GM18507 (cell line): Measurements from ENCODE around the gene RETN.
A peak's percentile ranks its signal among the peaks of the same experiment; 100 is the strongest.
"Not testable (repeated sequence)": the region's sequence is repeated elsewhere in the genome, so short reads cannot be mapped to it uniquely, and the experiment has no call there.

Source experiments
- DNase-seq: peaks from one replicate; pipeline ENCODE4 v3.0.0; 2011; ENCODE audit warnings: low read depth; ENCODE audit not compliant: insufficient read length; ENCODE audit errors: extremely low spot score
- FAIRE-seq: peaks from 2 replicates; lab custom pipeline; 2011; peaks lifted over from hg19 to GRCh38; lab: Jason Lieb, UNC

RETN gene

DNA sequence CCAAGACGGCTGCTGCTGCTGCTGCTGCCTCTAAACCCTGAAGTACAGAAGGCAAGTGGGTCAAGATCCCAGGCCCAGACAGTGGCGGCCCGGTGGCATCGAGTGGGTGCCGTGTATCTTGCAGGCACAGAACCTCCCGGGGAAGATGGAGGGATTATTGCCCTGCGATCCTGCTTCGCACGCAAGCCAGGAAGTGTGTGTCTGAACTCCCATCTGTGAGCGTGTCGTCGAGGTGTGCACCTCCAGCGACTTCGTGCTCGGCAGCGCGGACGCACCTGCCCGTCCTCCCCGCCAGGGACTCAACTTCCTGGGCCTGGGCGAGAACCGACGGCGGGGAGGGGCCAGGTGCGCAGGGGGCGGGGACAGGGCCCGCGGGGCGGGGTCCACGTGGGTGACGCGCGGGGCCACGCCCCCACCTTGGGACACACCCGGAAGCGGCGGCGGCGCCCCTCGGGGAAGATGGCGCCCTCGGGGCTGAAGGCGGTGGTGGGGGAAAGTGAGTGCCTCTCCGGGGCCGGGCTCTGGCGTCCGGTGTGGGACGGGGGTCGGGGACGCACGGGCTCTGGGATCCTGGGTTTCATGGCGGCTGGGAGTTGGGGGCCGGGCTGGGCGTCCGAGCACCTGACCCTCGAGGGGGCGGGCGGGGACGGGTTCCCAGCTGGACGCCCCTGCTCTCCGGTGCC, 32.0 kb upstream of the RETN start, which contains the start of gene STXBP2:
STXBP2 (plus strand) TSS at position 420 of the 683 bp plus-strand sequence; CDS start at position 460, 40 bp downstream.
- FAIRE-seq = peak; percentile 96
- DNase-seq = peak; percentile 97

DNA sequence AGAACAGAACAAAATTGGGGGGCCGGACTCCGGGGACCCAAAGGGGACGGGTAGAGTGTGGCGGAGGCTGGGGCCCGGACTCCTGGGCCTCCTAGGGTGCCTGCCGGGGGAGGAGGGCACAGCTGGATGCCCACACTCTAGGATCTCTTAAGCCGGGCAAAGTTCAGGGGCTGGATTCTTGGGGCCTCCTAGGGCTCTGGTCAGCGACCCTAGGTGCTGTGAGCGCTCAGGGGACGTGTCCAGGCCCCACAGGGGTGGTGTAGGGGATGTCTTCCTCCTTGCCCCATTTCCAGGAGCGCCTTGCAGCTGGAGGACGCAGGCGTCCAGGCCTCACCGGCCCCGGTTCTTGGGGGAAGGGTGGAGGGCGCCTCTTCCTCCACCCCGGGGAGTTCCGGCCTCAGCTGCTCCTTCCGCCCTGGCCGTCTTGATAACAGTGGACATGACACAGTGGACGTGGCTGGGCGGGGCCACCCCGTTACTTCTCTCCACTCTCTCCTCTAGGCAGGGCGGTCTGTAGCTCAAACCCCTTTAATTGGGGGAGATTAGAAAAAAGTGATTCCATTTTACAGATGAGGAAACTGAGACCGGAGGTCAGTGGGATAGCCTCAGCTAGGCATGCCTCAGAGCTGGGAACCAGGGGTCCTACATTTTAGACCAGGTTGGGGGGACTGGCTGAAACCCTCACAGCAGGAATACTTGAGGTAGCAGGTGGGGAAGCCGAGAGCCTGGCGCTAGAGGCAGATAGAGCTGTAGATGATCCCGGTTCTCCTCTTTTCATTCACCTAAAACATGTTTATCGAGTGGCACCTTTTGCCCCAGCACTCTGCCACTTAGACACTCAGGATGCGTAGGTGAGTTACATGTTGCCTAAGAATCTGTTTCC, 31.2 kb upstream of the RETN start:
- DNase-seq (no peak), FAIRE-seq (no peak)

DNA sequence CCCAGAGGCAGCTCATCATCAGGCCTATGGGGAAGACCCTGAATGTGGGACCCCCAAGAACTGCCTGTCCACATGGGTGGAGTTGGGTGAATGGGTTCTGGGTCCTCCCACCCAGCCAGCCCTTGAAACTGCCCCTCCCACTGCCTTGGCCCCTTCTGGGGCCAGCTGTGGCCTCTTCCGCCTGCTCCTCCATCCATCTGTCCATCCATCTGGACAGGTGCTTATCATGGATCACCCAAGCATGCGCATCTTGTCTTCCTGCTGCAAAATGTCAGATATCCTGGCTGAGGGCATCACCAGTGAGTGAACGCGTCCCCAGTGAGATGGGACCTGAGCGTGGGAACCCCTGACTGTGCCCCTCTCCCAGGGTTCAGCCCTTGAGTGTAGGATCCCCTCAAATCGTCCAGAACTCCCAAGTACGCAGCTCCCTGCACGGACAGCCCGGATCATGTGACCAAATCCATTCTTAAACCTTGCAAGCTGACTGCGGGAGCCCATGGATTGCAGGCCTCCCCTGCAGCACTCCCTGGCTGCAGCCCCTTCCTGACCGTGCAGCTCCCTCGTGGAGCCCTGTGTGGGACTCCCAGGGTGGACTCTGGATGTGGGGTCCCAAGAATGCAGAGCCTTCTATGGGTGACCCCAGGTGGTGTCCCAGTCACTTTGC, 29.9 kb upstream of the RETN start:
- no peak for DNase-seq
- FAIRE-seq = no peak

GRCh38 chr19:7639863-7640348, 28.9 kb upstream of the RETN start:
- FAIRE-seq (no peak), DNase-seq (no peak)

GRCh38 chr19:7640803-7641202, 28.0 kb upstream of the RETN start:
- no peak for FAIRE-seq

GRCh38 chr19:7641290-7642276, 27.3 kb upstream of the RETN start:
- no peak for FAIRE-seq
- DNase-seq = no peak

More at GRCh38 chr19:7640803-7641202, 28.0 kb upstream of the RETN start:
- DNase-seq = no peak

GRCh38 chr19:7642295-7643030, 26.4 kb upstream of the RETN start:
- no peak for FAIRE-seq
- DNase-seq = no peak

- no peak for DNase-seq
- FAIRE-seq = no peak
Observed at GRCh38 chr19:7643031-7643415, 25.8 kb upstream of the RETN start.

DNA sequence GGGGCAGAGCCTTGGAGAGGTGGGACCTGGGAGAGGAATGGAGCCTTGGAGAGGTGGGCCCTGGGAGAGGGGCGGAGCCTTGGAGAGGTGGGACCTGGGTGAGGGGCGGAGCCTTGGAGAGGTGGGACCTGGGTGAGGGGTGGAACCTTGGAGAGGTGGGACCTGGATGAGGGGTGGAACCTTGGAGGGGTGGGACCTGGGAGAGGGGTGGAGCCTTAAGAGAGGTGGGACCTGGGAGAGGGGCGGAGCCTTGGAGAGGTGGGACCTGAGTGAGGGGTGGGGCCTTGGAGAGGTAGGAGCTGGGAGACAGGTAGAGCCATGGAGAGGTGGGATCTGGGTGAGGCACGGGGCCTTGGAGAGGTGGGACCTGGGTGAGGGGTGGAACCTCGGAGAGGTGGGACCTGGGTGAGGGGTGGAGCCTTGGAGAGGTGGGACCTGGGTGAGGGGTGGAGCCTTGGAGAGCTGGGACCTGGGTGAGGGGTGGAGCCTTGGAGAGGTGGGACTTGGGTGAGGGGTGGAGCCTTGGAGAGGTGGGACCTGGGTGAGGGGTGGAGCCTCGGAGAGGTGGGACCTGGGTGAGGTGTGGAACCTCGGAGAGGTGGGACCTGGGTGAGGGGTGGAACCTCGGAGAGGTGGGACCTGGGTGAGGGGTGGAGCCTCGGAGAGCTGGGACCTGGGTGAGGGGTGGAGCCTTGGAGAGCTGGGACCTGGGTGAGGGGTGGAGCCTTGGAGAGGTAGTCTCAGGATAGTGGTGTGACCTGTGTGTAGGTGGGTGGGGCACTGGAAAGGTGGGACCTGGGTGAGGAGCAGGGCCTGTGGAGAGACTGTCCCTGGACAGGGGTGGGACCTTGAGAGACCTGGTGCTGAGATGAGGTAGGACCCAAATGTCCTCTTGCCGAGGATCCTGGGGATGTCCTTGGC, 25.0 kb upstream of the RETN start:
- not testable (repeated sequence) for DNase-seq
- FAIRE-seq = peak; percentile 58

GRCh38 chr19:7644550-7644877, 24.3 kb upstream of the RETN start:
- DNase-seq (no peak), FAIRE-seq (no peak)

DNA sequence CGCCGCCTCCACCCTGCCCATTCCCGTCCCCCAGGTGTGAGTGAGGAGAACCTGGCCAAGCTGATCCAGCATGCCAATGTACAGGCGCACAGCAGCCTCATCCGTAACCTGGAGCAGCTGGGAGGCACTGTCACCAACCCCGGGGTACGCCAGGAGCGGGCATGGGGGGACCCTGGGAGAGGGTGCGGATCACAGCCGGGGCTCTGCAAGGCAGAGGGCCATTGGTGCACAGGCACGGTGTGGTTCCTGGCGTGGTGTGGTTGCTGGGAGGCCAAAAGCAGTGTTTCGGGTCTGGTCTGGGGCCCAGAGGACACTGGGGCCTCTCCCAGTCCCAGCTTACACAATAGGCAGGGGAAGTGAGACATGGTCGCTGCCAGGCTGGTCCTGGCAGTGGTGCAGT, 23.7 kb upstream of the RETN start:
- FAIRE-seq (no peak), DNase-seq (no peak)

DNA sequence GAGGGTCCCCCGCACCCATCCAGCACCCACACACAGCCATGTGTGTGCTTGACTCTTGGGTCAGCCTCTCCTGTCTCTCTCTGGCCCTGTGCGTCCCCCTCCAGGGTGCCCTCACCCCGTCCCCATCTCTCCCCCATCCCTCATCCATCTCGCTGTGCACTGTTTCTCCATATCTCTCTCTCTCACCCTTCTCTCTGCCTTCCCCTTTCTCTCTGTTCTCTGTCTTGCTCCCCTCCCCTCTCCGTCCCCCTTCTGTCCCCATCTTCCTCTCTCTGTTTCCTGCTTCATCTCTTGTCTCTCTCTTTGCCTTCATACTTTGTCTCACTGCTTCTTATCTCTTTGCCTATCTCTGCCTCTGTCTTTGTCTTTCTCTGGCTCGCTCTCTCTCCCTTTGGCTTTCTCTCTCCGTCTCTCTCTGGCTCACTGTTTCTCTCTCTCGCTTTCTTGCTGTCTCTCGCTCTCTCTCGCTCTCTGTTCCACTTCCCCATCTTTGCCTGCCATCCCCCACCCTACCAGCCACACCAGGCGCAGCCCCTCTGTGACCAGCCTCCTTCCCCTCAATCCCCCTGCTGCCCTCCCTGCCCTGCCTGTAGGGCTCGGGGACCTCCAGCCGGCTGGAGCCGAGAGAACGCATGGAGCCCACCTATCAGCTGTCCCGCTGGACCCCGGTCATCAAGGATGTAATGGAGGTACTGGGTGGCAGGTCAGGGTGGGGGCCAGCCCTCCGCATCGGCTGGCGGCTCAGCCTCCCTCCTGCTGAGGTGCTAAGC, 23.0 kb upstream of the RETN start:
- DNase-seq (no peak), FAIRE-seq (no peak)

- DNase-seq (no peak), FAIRE-seq (no peak)
Observed at GRCh38 chr19:7646426-7646700, 22.5 kb upstream of the RETN start.

DNA sequence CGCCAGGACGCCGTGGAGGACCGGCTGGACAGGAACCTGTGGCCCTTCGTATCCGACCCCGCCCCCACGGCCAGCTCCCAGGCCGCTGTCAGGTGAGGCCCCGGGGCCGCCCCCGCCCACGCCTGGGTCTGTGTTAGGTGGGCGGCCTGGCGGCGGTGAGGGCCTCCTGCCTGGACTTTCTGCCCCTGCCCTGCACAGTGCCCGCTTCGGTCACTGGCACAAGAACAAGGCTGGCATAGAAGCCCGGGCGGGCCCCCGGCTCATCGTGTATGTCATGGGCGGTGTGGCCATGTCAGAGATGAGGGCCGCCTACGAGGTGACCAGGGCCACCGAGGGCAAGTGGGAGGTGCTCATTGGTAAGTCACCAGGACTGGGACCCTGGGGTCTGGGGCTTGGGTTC, 21.7 kb upstream of the RETN start:
- FAIRE-seq (no peak), DNase-seq (no peak)

GRCh38 chr19:7648265-7649014, 20.4 kb upstream of the RETN start:
- DNase-seq = no peak

GRCh38 chr19:7650148-7650547, 18.7 kb upstream of the RETN start:
- FAIRE-seq (no peak), DNase-seq (no peak)

More at GRCh38 chr19:7648265-7649014, 20.4 kb upstream of the RETN start:
- no peak for FAIRE-seq
